NCI-H82 (cell line): Measurements from ENCODE around the gene AHCYL2.
"Not testable (repeated sequence)": the region's sequence is repeated elsewhere in the genome, so short reads cannot be mapped to it uniquely, and the experiment has no call there.

Source experiments
- DNase-seq: peaks from one replicate; lab custom pipeline; 2025; lab: John Stamatoyannopoulos, UW

Gene AHCYL2

GRCh38 chr7:129385598-129385997 lies 160.8 kb downstream of the AHCYL2 start:
- no peak for DNase-seq

DNA sequence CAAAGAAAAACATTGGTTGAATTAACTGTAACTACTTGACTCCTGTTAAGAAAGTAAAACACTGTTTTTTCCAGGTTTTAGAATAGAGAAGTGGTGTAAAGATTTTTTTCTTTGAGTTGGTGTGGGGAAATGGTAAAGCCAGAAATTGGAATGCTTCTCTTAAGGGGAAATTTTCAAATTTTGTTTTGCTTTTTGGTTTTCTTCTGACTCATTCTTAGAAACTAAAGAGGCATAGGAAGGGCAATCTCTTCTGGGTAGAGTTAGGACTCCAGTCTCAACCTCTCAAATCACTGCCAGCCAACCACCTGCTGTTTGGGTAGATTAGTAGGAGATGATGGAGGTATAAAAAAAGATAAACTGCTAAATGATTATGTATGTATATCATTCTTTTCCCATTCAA lies 161.7 kb downstream of the AHCYL2 start:
- peak; percentile 55 for DNase-seq

DNA sequence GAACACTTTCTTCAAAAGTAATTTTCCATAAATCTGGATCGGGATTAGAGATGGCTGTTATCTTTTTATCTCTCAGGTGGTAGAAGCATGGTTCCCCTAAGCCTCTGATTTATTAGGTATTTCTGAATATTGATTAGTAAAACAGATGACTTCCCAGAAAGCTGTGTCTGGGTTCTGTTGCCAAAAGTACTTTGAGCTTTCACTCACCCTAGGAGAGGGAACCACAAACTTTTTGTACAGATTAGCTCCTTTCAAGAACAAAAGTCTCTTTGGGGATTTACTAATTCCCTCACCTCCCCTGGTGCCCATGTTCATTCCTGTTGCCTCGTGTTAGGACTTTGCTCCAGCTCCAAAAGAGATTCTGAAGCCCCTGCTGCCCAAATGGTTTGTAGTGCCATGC lies 162.7 kb downstream of the AHCYL2 start:
- no peak for DNase-seq

DNA sequence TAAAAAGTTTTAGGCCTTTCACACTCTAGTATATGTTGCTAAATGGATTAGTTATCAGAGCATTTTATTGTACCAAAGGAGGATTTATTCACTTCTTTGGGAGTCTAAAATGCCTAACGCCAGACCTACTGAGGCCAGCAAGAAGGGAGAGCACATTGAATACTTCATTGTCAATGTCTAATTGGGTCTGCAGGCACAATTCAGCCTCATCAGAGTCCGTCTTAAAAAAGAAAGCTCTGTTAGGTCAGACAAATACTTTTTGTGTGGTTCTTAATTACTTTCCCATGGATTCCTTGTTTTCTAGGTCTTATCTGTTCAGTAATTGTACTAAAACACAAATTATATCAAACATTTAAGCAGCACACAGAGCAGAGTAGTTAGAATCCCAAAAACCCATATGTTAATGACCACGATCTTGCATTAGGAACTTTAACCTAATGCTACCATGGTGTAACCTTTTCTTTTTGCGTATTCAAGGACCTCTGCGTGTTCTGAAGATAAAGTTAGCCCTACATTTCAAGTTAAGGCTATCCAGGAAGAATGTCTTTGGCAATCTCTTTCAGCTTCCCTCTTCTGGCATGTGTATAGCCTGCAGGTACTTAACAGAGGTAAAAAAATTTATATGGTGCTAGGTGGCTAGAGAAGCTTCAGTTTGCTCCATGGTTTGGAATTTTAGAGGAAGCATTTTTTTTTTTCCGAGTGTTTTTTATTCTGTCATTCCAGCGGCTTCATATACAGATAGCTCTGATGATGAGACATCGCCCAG lies 163.7 kb downstream of the AHCYL2 start:
- DNase-seq = no peak

DNA sequence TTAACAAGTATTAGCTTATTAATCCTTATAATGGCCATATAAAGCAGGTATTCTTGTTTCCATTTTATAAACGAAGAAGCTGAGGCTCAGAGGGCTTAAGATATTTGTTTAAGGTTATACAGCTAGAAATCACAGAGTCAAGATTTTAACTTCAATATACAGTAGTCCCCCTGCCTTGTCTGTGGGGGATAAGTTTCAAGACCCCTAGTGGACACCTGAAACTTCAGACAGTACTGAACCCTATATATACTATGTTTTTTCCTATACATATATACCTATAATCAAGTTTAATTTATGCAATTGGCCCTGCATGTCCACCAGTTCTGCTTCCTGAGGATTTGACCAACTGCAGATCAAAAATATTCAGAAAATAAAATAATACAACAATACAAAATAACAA lies 165.0 kb downstream of the AHCYL2 start:
- DNase-seq = no peak

DNA sequence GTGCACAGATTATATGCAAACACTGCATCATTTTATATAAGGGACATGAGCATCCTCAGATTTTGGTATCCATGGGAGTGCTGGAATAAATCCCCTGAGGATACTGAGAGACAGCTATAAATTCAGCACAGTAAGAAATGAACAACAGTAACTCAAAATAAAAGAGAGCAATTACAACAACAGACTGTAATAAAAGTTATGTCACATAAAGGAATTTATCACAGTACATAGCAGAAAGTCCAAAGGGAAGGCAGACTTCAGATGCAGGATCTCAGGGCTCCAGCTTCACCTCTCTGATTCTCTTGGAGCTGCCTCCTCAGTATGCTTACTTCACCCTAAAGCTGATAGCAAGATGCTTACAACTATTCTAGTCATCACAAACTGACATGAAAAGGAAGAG lies 165.5 kb downstream of the AHCYL2 start:
- DNase-seq = no peak

DNA sequence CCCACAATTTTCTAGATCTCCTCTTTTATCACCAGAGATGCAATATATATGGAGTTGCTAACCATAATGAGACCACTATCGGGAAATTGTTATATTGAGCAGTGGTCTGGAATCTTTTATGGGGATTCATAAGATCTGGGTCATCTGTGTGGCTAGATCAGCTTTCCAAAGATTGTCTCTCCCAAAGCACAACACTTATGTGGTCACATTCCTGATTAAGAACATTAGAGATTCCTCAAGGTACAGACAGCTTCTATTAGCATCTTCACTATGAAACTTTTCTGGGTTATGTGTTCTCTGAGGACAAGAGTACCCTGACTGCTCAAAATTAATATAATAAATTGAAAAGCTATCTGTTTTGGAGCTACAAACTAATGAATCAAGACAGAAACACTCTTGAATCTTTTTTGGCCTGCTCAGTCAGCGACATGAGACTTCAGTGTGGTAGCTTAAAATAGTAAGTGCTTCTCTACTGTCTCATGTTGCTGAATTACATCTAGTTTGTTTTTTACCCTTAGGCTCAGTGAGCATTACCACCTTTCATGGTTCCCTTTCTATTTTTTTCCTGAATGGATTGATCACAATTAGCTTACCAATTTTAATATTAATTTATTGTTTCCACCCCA lies 166.8 kb downstream of the AHCYL2 start:
- DNase-seq = no peak

- DNase-seq = no peak
Observed at GRCh38 chr7:129393255-129393654, 168.4 kb downstream of the AHCYL2 start.

DNA sequence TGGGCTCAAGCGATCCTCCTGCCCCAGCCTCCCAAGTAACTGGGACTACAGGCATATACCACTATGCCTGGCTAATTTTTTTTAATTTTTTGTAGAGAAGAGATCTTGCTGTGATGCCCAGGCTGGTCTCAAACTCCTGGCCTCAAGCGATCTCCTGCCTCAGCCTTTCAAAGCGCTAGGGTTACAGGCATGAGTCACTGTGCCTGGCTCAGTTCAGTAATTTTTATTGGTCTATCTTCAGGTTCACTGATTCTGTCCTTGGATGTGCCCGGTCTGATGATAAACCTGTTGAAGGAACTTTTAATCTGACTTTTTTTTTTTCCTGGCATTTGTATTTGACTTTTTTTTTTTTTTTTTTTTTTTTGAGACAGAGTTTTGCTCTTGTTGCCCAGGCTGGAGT lies 169.3 kb downstream of the AHCYL2 start:
- no peak for DNase-seq

- DNase-seq = no peak
Observed at GRCh38 chr7:129394982-129395914, 170.4 kb downstream of the AHCYL2 start.

- no peak for DNase-seq
Observed at GRCh38 chr7:129401228-129401966, 176.6 kb downstream of the AHCYL2 start.

DNA sequence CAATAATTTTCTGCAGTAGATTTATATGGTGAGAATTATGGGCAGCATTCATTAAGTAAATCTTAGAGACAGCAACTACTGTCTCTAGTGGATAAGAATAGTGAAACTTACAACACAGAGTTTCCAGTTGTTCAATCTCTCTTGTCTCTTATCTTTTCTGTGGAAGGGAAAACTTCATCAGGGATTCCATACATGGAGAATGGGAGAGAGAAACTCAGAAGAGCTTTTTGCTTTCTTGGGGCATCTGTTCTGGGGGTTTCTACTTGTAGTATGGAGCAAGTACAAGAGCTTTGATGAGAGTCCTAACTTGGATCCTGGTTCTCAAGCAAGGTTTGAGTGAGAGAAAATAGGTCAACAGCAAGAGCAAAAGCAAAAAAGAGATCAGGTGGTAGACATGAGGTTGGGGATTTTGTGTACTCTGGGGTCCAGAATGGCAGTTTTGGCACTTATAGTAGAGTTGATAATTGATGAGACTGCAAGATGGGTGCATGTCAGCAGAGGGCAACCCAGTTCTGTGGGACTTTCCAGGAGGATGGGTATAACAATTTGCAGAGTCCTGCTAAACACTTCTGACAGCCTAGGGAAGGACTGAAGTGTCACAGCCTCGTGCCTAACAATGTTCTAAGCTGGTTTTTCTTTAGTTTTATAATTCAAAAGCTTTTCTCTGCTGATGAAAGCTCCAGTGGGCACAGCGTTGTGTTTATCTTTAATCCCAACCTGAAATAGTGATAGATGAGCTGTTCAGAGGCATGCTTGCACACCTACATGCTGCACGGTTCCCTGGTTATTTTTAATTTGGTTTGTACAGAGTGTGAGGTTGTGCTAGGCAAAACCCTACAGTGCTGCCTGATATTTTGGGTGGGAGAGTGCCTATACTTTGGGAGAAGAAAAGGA lies 177.4 kb downstream of the AHCYL2 start:
- DNase-seq = peak; percentile 8

DNA sequence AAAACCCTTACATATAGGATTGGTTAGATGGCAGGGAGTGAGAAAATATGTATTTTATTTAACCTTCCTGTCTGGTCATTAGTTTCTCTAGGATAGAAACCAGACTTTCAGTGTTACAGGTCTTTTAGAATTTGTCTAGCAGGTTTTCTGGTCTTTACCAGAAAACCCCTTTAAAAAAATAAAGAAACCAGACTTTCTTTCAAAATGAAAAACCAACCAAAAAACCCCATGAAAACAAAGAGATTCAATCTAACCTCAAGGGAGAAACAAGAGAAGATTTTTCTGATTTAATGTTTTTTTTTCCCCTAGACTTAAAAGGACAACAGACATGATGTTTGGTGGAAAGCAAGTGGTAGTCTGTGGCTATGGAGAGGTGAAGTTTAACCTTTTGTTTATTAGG lies 180.7 kb downstream of the AHCYL2 start:
- DNase-seq = no peak

DNA sequence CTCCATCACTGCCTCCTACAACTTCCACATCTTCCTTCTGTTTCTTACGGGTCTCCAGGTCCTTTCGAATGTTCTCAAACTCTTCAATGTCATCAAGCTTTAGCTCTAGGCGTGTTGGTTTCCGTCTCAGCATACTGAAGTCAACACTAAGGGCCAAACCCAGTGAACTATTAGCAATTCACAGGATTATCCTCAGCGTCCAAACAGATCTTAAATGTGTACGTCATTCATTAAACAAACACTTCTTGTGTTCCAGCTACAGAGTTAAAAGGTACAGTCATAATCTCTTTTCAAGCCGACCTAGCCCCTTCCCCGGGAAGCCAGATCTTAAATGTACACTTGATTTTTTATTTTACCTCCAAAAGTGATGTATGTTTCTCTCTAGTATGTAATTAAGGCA lies 185.4 kb downstream of the AHCYL2 start:
- DNase-seq = not testable (repeated sequence)

DNA sequence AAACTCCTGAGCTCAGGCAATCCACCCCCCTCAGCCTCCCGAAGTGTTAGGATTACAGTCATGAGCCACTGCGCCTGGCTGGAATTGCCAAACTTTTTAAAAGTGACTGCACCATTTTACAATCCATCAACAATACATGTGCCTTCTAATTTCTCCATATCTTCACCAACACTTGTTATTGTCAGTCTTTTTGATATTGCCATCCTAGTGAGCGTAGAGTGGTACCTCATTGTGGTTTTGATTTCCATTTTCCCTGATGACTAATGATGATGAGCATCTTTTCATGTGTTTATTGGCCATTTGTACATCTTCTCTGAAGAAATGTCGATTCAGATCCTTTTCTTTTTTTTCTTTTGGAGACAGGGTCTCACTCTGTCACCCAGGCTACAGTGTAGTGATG lies 187.7 kb downstream of the AHCYL2 start:
- no peak for DNase-seq

GRCh38 chr7:129417073-129417472 lies 192.2 kb downstream of the AHCYL2 start:
- no peak for DNase-seq

- DNase-seq = no peak
Observed at GRCh38 chr7:129421717-129422250, 197.0 kb downstream of the AHCYL2 start.

DNA sequence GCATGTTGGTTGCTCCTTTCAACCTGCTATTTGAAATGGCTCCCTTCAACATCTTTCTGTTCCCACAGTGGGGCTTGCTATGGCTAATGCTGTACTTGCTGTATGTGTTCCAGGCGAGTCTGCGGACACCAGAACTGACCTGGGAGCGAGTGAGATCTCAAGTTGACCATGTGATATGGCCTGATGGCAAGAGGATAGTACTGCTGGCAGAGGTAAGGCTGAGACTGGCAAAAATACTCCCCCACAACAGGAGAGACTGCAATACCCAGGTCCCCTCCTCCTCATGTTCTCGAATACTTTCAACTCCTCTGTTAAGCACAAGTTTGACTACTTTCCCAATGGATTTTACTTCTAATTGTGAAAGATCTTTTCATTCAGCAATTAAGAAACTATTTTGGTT lies 197.9 kb downstream of the AHCYL2 start:
- no peak for DNase-seq

GRCh38 chr7:129423700-129424410 lies 199.0 kb downstream of the AHCYL2 start:
- DNase-seq = no peak

- DNase-seq = no peak
Observed at GRCh38 chr7:129426482-129426881, 201.7 kb downstream of the AHCYL2 start.
